Pancreas (tissue), 10 donors: ENCODE measurements around the gene OR9A2. TPM values are rescaled to one million over a fixed set of nuclear protein-coding genes. Genes with fewer than 3 reads are reported as not detected.

ENCODE experiments used
- ATAC-seq, 4 donors: fragments of 200-7000 bp; cut with Tn5 transposase; one replicate each; pipeline versions ENCODE4 v1.8.0 to v1.9.1; 2020; ENCODE audit warnings: mild to moderate bottlenecking in 4 of 4, moderate library complexity in 4 of 4
- DNase-seq, 6 donors: peaks; one replicate each; pipeline ENCODE4 v3.0.0-alpha.2; 2020
- FAIRE-seq: peaks from 2 replicates; lab custom pipeline; 2012; peaks lifted over from hg19 to GRCh38; lab: Jason Lieb, UNC
- H3K27ac ChIP-seq, 4 donors: fragments of 200-600 bp; sonication (generic); 1 replicate in 3 of 4; 2 replicates in 1 of 4; pipeline versions ENCODE4 v1.5.0 to v1.8.0; 2020
- H3K27me3 ChIP-seq, 4 donors: fragments of 200-600 bp; one replicate each; pipeline ENCODE4 v1.8.0; 2021
- H3K36me3 ChIP-seq, 3 donors: fragments of 200-600 bp; sonication (generic) in 1 of 3; one replicate each; pipeline versions ENCODE4 v1.5.0 to v1.8.0; 2020 to 2021
- H3K4me1 ChIP-seq, 3 donors: fragments of 200-600 bp; one replicate each; pipeline ENCODE4 v1.8.0; 2021
- H3K4me3 ChIP-seq, 4 donors: fragments of 200-600 bp; sonication (generic) in 2 of 4; one replicate each; pipeline versions ENCODE4 v1.5.0 to v1.8.0; 2020 to 2021
- H3K9me3 ChIP-seq, 4 donors: fragments of 200-600 bp; one replicate each; pipeline ENCODE4 v1.8.0; 2021
- CTCF ChIP-seq, 4 donors: fragments of 200-600 bp; sonication (generic) in 3 of 4; IDR thresholded peaks; one replicate each; pipeline versions ENCODE4 v1.5.0 to v1.8.0; 2021; ENCODE audit warnings: antibody characterized with exemption in 4 of 4
- WGBS, 2 donors: extraction: QIAGEN DNeasy Blood & Tissue Kit; methylation state at CpG; one replicate each; pipeline ENCODE4 v1.1.7; 2013; 5-methylcytosine and 5-hydroxymethylcytosine counted together
- intact Hi-C, 3 donors: fragments of 100-400 bp; cut with DNase I; formaldehyde crosslinking; loops; one replicate each; pipeline versions ENCODE4 v1.11.1 to v1.14.2; 2022
- polyA plus RNA-seq, 2 donors: library from polyadenylated mRNA; stranded (reverse); fragments of 200-250 nt; gene quantifications; one replicate each; pipeline ENCODE4 v1.2.3, GENCODE V29; 2013
- total RNA-seq, 6 donors: library from RNA; stranded (reverse); fragmentation: NEBNext Ultra II Directional in 4 of 6; extraction: Animal tissue kit (Norgen Biotek cat#: 25700) in 4 of 6; gene quantifications; one replicate each; pipeline versions ENCODE4 v1.2.1 to v1.2.4, GENCODE V29; 2021 to 2023
- donor health status: healthy with polysubstance abuse.
- donor health status: DM: no; HTN: no; CAD: no; lungs with moderate emphysema.
- donor health status: DM: no; HTN: no; CAD: no.
- donor health status: control.
- donor health status: control.
- donor health status: Bipolar disorder and iron deficiency.
- donor health status: DM: yes; HTN: yes; CAD: no.
- donor health status: DM: no; HTN: no; CAD: no.
- donor health status: DM: no; HTN: no; CAD: no.
- donor health status: DM: yes; HTN: yes; CAD: no.

The OR9A2 gene
- total and polyA plus RNA-seq, 8 donors: not detected

- 62 to 63% methylated on average over 3 of the region's 3 CpGs for WGBS, 2 donors
- H3K27me3 ChIP-seq: no peaks in the 10 kb centered on the region
- DNase-seq (no peak), ATAC-seq (no peak), FAIRE-seq (no peak)
- intact Hi-C loops: no loop called here
- TF ChIP-seq CTCF (IDR thresholded peaks at IDR 0.05): no peak
- H3K4me3 ChIP-seq: no peak overlapping the region
- H3K4me1 ChIP-seq: no peaks in the 10 kb centered on the region
- H3K27ac ChIP-seq: no peak overlapping the region
- no peaks in the 10 kb centered on the region for H3K9me3 ChIP-seq
- no peaks in the 10 kb centered on the region for H3K36me3 ChIP-seq
Observed at GRCh38 chr7:143063741-143064140, 36.8 kb upstream of the OR9A2 start.

- Histone ChIP-seq H3K27me3 (no peaks in the 10 kb centered on the region), H3K4me1 (no peaks in the 10 kb centered on the region), H3K4me3 (no peak overlapping the region), H3K9me3 (no peaks in the 10 kb centered on the region), H3K36me3 (no peaks in the 10 kb centered on the region), H3K27ac (no peak overlapping the region)
- FAIRE-seq (no peak), DNase-seq (no peak), ATAC-seq (no peak)
- TF ChIP-seq CTCF (IDR thresholded peaks at IDR 0.05): no peak
- intact Hi-C loops: no loop called here
Observed at GRCh38 chr7:143055754-143056153, 28.8 kb upstream of the OR9A2 start.

- no peak for ATAC-seq
- no peak overlapping the region for H3K4me3 ChIP-seq
- H3K36me3 ChIP-seq: no peaks in the 10 kb centered on the region
- intact Hi-C loops: no loop called here
- no peak for TF ChIP-seq CTCF (IDR thresholded peaks at IDR 0.05)
- WGBS, 2 donors: 43 to 49% methylated on average over 3 of the region's 3 CpGs
- H3K9me3 ChIP-seq: no peaks in the 10 kb centered on the region
- no peak for DNase-seq
- H3K4me1 ChIP-seq: no peaks in the 10 kb centered on the region
- no peak for FAIRE-seq
- H3K27me3 ChIP-seq: no peaks in the 10 kb centered on the region
- H3K27ac ChIP-seq: no peak overlapping the region
Observed at GRCh38 chr7:143054621-143055020, 27.7 kb upstream of the OR9A2 start.

- no peak for DNase-seq
- no peaks in the 10 kb centered on the region for H3K36me3 ChIP-seq
- 81 to 85% methylated on average over 4 of the region's 4 CpGs for WGBS, 2 donors
- intact Hi-C loops: no loop called here
- H3K27ac ChIP-seq: no peak within 1 kb of the TSS
- no peaks in the 10 kb centered on the region for H3K9me3 ChIP-seq
- H3K27me3 ChIP-seq: no peaks in the 10 kb centered on the region
- no peak for ATAC-seq
- no peak for FAIRE-seq
- TF ChIP-seq CTCF (IDR thresholded peaks at IDR 0.05): no peak
- no peak within 1 kb of the TSS for H3K4me3 ChIP-seq
- H3K4me1 ChIP-seq: no peaks in the 10 kb centered on the region
Observed at GRCh38 chr7:143052041-143052440, 25.1 kb upstream of the OR9A2 start, which contains the start of gene OR6V1. Gene OR6V1 (plus strand): TSS chr7:143052341. CDS start chr7:143052341, 0 bp downstream.

GRCh38 chr7:143050931-143051330, 24.0 kb upstream of the OR9A2 start:
- H3K27ac ChIP-seq: no peak overlapping the region
- no peaks in the 10 kb centered on the region for H3K9me3 ChIP-seq
- no peak for DNase-seq
- intact Hi-C loops: no loop called here
- no peak for ATAC-seq
- no peaks in the 10 kb centered on the region for H3K27me3 ChIP-seq
- no peak for TF ChIP-seq CTCF (IDR thresholded peaks at IDR 0.05)
- no peaks in the 10 kb centered on the region for H3K4me1 ChIP-seq
- no peak for FAIRE-seq
- WGBS, 2 donors: 58% methylated on average over 9 of the region's 9 CpGs
- H3K4me3 ChIP-seq: no peak overlapping the region
- H3K36me3 ChIP-seq: no peaks in the 10 kb centered on the region
